ENCODE measurements around the gene PEX5L. TPM values are rescaled to one million over a fixed set of nuclear protein-coding genes. Genes with fewer than 3 reads are reported as not detected.

PEX5L gene
- total and polyA plus RNA-seq, 11 donors = 0.08 to 5.2 (median 0.22) TPM; not detected in 2

DNA sequence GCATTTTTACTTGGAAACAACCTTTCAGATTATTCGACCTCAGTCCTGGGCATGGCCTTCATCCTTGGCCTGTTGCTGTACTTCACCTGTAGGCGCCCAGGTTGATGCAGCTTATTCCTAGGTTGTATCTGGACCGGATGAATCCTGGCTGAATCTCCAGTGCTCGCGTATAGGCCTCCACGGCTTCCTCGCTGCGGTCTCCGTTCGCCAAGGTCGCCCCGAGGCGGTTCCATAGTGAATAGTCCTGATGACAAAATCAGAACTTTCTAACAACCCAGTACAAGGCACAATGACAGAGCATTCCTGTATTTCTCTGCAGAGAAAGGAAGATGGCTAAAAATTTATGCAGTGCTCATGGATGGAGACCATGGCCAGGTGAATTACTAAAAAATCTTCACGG, 229.1 kb downstream of the PEX5L start:
- no peaks in the 10 kb centered on the region for H3K36me3 ChIP-seq
- DNase-seq = no peak
- intact Hi-C loops (cut with DNase I) = no loop called here
- 94 to 95% (median 94%) methylated on average over 14 of the region's 14 CpGs for WGBS, 4 donors
- peaks cover 0 to 7% (median 0%) of the 10 kb centered on the region in 12 donors for H3K4me1 ChIP-seq
- TF ChIP-seq POLR2A (IDR thresholded peaks at IDR 0.05) (no peak), CTCF (IDR thresholded peaks at IDR 0.05) (no peak)
- H3K27me3 ChIP-seq = no peaks in the 10 kb centered on the region
- H3K9me3 ChIP-seq = no peaks in the 10 kb centered on the region
- no peak overlapping the region for H3K27ac ChIP-seq
- H3K4me3 ChIP-seq = no peak overlapping the region
- ATAC-seq = no peak

DNA sequence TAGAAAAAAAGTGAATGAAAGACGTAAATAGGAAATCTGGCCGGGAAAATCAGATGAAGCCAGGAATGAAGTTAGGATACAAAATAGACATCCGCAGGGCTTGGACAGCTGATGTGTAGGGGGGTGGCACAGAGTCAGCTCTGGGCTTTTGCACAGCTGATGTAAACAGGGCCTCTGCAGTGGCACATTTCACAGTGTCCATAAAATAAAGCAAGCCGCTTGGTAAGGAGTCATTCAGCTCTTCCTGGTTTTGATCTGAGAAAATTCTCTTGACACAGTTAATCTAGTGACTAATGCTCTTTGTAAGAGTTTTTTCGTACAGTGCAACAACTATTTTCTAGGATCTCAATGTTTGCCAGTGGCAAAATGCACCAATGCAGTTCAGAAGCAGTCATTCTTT, 230.6 kb downstream of the PEX5L start:
- WGBS, 4 donors = 81 to 87% (median 85%) methylated on average over 5 of the region's 5 CpGs
- intact Hi-C loops (cut with DNase I) = no loop called here

DNA sequence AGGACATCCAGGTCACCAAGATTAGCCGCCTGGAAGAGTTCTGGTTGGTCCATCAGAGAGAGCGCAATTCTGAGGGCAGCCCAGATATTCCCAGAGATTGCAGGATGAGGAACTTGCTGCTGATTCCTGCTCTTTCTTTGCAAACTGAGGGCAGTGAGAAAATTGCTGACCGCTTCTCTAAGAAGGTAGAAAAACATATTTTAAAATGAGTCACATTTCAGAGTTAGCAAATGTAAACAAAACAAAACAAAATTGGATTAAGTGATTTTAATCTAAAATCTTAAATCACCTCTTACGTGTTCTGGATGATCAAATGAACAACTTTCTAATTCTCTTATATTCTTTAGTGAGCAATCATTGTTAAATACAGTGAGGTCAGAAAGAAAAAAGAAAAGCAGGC, 234.9 kb downstream of the PEX5L start:
- 89 to 91% (median 90%) methylated on average over 4 of the region's 4 CpGs for WGBS, 4 donors
- H3K4me3 ChIP-seq = no peak overlapping the region
- no peaks in the 10 kb centered on the region for H3K27me3 ChIP-seq
- H3K36me3 ChIP-seq = no peaks in the 10 kb centered on the region
- TF ChIP-seq POLR2A (IDR thresholded peaks at IDR 0.05) (no peak), CTCF (IDR thresholded peaks at IDR 0.05) (no peak)
- no peak overlapping the region for H3K27ac ChIP-seq
- H3K9me3 ChIP-seq = no peaks in the 10 kb centered on the region
- ATAC-seq (no peak), DNase-seq (no peak)
- peaks cover 0 to 9% (median 0%) of the 10 kb centered on the region in 12 donors for H3K4me1 ChIP-seq
- intact Hi-C loops (cut with DNase I) = no loop called here

More for the DNA sequence above, 230.6 kb downstream of the PEX5L start:
- TF ChIP-seq POLR2A (IDR thresholded peaks at IDR 0.05) (no peak), CTCF (IDR thresholded peaks at IDR 0.05) (no peak)
- no peak for DNase-seq
- no peaks in the 10 kb centered on the region for H3K27me3 ChIP-seq
- no peak for ATAC-seq
- peaks cover 0 to 7% (median 0%) of the 10 kb centered on the region in 12 donors for H3K4me1 ChIP-seq
- no peaks in the 10 kb centered on the region for H3K36me3 ChIP-seq
- no peaks in the 10 kb centered on the region for H3K9me3 ChIP-seq
- H3K27ac ChIP-seq = no peak overlapping the region
- no peak overlapping the region for H3K4me3 ChIP-seq

- ATAC-seq = no peak
Observed at GRCh38 chr3:179801263-179801662, 235.5 kb downstream of the PEX5L start.

More at GRCh38 chr3:179801263-179801662, 235.5 kb downstream of the PEX5L start:
- H3K4me3 ChIP-seq = no peak overlapping the region
- no peaks in the 10 kb centered on the region for H3K9me3 ChIP-seq
- DNase-seq = no peak
- H3K4me1 ChIP-seq = peaks cover 0 to 9% (median 0%) of the 10 kb centered on the region in 12 donors
- TF ChIP-seq POLR2A (IDR thresholded peaks at IDR 0.05) = no peak
- no peak for TF ChIP-seq CTCF (IDR thresholded peaks at IDR 0.05)
- H3K36me3 ChIP-seq = no peaks in the 10 kb centered on the region
- no peak overlapping the region for H3K27ac ChIP-seq
- H3K27me3 ChIP-seq = no peaks in the 10 kb centered on the region
- intact Hi-C loops (cut with DNase I) = no loop called here

All from heart left ventricle (tissue), 16 donors.